ENCODE results near the gene UNC119.

- TF ChIP-seq CTCF (IDR thresholded peaks at IDR 0.05; ENCODE audit: insufficient read depth, low read depth, low read length) = no peak
- TF ChIP-seq EZH2 (IDR thresholded peaks at IDR 0.05; ENCODE audit: insufficient read depth, low read length) = no peak
Measured at GRCh38 chr17:28527181-28527681, 25.2 kb downstream of the UNC119 start.
